ENCODE measurements around the gene SSH2.

DNA sequence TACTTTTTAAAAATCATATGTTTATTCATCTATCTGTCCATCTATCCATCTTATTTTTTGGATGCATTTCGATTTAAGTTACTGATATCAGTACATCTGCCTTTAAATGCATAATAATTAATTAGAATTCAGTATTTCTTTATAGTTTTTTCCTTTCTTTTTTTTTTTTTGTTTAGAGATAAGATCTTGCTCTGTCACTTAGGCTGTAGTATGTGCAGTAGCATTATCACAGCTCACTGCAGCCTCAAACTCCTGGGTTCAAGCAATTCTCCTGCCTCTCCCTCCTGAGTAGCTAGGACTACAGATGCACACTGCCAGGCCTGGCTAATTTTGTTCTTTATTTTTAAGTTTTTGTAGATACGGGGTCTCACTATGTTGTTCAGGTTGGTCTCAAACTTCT is 133.4 kb downstream of the SSH2 start:
- TF ChIP-seq EZH2 (IDR thresholded peaks at IDR 0.05; ENCODE audit: insufficient read depth, poor library complexity, severe bottlenecking) (no peak), EZH2phosphoT487 (IDR thresholded peaks at IDR 0.05; ENCODE audit: insufficient read depth, low read depth) (no peak)

All from GM23248 (cell line).